Loucy (cell line): ENCODE data around the gene RPS5.

Experiments used
- CTCF ChIP-seq: fragments of 200-600 bp; sonication (generic); conservative IDR thresholded peaks from 2 replicates; pipeline ENCODE4 v1.5.1; 2014; ENCODE audit warnings: mild to moderate bottlenecking, antibody characterized with exemption, low read length
- EZH2phosphoT487 ChIP-seq: fragments of 200-600 bp; IDR thresholded peaks from 2 replicates; pipeline ENCODE4 v1.6.1; 2018; ENCODE audit warnings: antibody characterized with exemption, mild to moderate bottlenecking, moderate library complexity, borderline replicate concordance

GRCh38 chr19:58353717-58354477 lies 33.2 kb upstream of the RPS5 start:
- no peak for TF ChIP-seq CTCF
- no peak for TF ChIP-seq EZH2phosphoT487
